Measurements from ENCODE around the gene MRPS34.

DNA sequence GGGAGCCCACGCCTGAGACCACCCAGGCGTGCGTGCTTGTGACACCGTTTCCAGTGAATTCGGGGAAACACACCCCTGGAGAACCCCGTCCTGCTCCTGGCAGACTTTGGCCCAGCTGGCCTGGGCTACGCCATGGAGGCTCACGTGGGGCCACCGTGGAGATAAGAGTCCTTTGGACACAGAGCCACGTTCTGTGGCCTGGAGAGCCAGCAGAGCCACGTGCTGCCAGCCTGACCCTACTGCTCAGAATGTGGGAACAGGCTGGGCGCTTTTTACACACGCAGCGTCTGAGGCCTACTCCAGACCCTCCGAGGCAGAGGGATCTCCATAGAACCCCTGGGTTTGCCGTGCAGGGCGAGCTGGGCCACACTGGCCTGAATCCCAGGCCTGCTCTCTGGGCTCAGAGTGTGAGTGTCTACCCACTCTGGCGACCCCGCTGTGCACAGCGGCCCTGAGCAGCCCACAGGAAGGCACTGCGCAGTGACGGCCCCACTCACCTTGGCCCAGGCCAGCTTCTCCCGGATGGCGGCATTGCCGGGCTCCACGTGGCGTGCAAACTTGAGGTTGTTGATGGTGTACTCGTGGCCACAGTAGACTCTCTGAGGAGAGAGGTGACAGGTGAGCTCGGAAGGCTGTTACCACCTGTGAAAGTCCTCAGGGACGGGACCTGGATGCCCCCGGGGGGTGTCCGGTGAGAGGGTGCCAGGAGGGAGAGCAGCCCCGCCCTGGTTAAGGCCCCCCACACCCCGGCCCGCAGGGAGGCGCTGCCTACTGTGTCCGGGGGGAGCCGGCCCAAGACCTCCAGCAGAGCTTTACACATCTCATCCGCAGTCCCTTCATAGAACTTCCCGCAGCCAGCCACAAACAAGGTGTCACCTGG, 43.7 kb upstream of the MRPS34 start:
- no peak for TF ChIP-seq YY1 (tag by site-specific recombination; IDR thresholded peaks at IDR 0.05)
- no peak for TF ChIP-seq ZNF169 (tag by site-specific recombination; IDR thresholded peaks at IDR 0.05)
- TF ChIP-seq ZNF571 (tag by site-specific recombination; IDR thresholded peaks at IDR 0.05): no peak
- TF ChIP-seq, protein P1, sequence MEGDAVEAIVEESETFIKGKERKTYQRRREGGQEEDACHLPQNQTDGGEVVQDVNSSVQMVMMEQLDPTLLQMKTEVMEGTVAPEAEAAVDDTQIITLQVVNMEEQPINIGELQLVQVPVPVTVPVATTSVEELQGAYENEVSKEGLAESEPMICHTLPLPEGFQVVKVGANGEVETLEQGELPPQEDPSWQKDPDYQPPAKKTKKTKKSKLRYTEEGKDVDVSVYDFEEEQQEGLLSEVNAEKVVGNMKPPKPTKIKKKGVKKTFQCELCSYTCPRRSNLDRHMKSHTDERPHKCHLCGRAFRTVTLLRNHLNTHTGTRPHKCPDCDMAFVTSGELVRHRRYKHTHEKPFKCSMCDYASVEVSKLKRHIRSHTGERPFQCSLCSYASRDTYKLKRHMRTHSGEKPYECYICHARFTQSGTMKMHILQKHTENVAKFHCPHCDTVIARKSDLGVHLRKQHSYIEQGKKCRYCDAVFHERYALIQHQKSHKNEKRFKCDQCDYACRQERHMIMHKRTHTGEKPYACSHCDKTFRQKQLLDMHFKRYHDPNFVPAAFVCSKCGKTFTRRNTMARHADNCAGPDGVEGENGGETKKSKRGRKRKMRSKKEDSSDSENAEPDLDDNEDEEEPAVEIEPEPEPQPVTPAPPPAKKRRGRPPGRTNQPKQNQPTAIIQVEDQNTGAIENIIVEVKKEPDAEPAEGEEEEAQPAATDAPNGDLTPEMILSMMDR (tag by site-specific recombination; IDR thresholded peaks at IDR 0.05): no peak
- TF ChIP-seq, protein P2, sequence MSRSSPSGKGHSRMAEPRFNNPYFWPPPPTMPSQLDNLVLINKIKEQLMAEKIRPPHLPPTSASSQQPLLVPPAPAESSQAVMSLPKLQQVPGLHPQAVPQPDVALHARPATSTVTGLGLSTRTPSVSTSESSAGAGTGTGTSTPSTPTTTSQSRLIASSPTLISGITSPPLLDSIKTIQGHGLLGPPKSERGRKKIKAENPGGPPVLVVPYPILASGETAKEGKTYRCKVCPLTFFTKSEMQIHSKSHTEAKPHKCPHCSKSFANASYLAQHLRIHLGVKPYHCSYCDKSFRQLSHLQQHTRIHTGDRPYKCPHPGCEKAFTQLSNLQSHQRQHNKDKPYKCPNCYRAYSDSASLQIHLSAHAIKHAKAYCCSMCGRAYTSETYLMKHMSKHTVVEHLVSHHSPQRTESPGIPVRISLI (tag by site-specific recombination; IDR thresholded peaks at IDR 0.05): no peak
- TF ChIP-seq, protein P3, sequence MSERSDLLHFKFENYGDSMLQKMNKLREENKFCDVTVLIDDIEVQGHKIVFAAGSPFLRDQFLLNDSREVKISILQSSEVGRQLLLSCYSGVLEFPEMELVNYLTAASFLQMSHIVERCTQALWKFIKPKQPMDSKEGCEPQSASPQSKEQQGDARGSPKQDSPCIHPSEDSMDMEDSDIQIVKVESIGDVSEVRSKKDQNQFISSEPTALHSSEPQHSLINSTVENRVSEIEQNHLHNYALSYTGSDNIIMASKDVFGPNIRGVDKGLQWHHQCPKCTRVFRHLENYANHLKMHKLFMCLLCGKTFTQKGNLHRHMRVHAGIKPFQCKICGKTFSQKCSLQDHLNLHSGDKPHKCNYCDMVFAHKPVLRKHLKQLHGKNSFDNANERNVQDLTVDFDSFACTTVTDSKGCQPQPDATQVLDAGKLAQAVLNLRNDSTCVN (tag by site-specific recombination; optimal IDR thresholded peaks at IDR 0.05): no peak
- TF ChIP-seq KLF1 (tag by site-specific recombination; IDR thresholded peaks at IDR 0.05): no peak
- TF ChIP-seq ZNF146 (tag by site-specific recombination; IDR thresholded peaks at IDR 0.05): no peak
- no peak for TF ChIP-seq ZNF654 (tag by site-specific recombination; IDR thresholded peaks at IDR 0.05; ENCODE audit: low read depth)
- TF ChIP-seq ZNF140 (tag by site-specific recombination; IDR thresholded peaks at IDR 0.05): no peak
- TF ChIP-seq ZBTB7A (tag by site-specific recombination; IDR thresholded peaks at IDR 0.05; ENCODE audit: low read depth): no peak
- TF ChIP-seq ZNF510 (tag by site-specific recombination; IDR thresholded peaks at IDR 0.05; ENCODE audit: insufficient replicate concordance): no peak
- no peak for TF ChIP-seq SP2 (tag by site-specific recombination; IDR thresholded peaks at IDR 0.05)
- TF ChIP-seq, protein P4, sequence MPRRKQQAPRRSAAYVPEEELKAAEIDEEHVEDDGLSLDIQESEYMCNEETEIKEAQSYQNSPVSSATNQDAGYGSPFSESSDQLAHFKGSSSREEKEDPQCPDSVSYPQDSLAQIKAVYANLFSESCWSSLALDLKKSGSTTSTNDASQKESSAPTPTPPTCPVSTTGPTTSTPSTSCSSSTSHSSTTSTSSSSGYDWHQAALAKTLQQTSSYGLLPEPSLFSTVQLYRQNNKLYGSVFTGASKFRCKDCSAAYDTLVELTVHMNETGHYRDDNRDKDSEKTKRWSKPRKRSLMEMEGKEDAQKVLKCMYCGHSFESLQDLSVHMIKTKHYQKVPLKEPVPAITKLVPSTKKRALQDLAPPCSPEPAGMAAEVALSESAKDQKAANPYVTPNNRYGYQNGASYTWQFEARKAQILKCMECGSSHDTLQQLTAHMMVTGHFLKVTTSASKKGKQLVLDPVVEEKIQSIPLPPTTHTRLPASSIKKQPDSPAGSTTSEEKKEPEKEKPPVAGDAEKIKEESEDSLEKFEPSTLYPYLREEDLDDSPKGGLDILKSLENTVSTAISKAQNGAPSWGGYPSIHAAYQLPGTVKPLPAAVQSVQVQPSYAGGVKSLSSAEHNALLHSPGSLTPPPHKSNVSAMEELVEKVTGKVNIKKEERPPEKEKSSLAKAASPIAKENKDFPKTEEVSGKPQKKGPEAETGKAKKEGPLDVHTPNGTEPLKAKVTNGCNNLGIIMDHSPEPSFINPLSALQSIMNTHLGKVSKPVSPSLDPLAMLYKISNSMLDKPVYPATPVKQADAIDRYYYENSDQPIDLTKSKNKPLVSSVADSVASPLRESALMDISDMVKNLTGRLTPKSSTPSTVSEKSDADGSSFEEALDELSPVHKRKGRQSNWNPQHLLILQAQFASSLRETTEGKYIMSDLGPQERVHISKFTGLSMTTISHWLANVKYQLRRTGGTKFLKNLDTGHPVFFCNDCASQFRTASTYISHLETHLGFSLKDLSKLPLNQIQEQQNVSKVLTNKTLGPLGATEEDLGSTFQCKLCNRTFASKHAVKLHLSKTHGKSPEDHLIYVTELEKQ (tag by site-specific recombination; IDR thresholded peaks at IDR 0.05; ENCODE audit: borderline replicate concordance): no peak
